Adrenal gland (tissue), 5 donors: ENCODE results near the gene OLFM1.

ENCODE experiments used
- POLR2A ChIP-seq, 2 donors: fragments of 450-650 bp; IDR thresholded peaks; one replicate each; pipeline ENCODE4 v1.6.1; 2017; ENCODE audit warnings: antibody characterized with exemption in 2 of 2, mild to moderate bottlenecking in 2 of 2, moderate library complexity in 1 of 2
- TF ChIP-seq, protein P1 (sequence below), 6 experiments: fragments of 450-650 bp in 4 of 6; fragments of 200-600 bp in 2 of 6; sonication (generic) in 1 of 6; IDR thresholded peaks; 1 replicate in 5 of 6; 2 replicates in 1 of 6; pipeline versions ENCODE4 v1.5.1 to v1.8.0; 2016 to 2021; ENCODE audit warnings: antibody characterized with exemption in 6 of 6, mild to moderate bottlenecking in 2 of 6, moderate library complexity in 1 of 6
- donor health status: DM: no; HTN: no; CAD: no.

DNA sequence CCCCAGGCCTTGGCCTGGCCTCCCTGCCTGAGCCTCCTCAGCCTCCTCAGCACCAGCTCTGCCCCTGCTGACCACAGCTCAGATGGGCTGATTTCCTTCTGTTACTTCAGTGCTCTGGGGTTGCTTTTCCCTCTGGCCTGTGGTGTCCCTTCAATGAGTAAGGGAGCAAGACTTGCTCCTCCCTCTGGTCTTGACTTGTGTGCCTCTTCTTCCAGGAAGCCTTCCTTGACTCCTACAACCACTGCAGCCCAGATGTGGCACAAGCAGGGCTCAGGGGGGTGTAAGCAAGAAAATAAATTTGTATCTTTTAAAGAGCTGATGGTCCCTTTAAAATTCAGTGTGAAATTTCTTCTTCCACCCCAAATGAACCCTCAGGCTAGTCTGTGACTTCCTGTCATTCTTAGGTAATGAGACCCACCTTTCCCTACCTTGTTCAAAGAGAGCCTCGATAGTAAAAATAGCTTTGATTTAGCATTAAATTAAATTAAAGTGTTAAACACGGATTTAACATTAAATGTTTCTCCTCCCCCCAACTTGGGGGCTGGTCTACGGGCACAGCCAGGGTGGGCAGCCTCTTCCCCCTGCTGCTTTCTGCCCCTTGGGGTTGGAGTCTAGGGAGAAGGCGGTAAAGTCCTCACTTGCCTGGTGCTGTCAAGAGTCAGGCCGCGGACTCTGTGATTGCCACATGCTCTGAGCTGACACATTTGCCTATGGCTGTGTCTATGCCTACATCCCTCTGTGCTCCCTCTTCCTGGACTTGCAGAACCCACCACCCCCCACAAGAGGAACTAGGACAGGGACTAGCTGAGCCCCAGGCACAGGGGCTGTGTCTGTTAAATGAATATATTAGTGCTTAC is 64.5 kb downstream of the OLFM1 start:
- TF ChIP-seq, protein P1, sequence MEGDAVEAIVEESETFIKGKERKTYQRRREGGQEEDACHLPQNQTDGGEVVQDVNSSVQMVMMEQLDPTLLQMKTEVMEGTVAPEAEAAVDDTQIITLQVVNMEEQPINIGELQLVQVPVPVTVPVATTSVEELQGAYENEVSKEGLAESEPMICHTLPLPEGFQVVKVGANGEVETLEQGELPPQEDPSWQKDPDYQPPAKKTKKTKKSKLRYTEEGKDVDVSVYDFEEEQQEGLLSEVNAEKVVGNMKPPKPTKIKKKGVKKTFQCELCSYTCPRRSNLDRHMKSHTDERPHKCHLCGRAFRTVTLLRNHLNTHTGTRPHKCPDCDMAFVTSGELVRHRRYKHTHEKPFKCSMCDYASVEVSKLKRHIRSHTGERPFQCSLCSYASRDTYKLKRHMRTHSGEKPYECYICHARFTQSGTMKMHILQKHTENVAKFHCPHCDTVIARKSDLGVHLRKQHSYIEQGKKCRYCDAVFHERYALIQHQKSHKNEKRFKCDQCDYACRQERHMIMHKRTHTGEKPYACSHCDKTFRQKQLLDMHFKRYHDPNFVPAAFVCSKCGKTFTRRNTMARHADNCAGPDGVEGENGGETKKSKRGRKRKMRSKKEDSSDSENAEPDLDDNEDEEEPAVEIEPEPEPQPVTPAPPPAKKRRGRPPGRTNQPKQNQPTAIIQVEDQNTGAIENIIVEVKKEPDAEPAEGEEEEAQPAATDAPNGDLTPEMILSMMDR (IDR thresholded peaks at IDR 0.05): no peak
- TF ChIP-seq POLR2A (IDR thresholded peaks at IDR 0.05): no peak
